NCI-H1417 treated with DMSO at 0.1 percent for 48 hours (cell line): ENCODE results near the gene RHOV.

ENCODE experiments used
- DNase-seq: peaks from one replicate; lab custom pipeline; 2025; lab: John Stamatoyannopoulos, UW

RHOV gene

GRCh38 chr15:40845036-40845435, 29.0 kb downstream of the RHOV start:
- no peak for DNase-seq

DNA sequence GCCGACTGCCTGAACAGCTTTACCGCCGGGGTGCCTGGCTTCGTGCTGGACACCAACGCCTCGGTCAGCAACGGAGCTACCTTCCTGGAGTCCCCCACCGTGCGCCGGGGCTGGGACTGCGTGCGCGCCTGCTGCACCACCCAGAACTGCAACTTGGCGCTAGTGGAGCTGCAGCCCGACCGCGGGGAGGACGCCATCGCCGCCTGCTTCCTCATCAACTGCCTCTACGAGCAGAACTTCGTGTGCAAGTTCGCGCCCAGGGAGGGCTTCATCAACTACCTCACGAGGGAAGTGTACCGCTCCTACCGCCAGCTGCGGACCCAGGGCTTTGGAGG, 29.4 kb downstream of the RHOV start:
- no peak for DNase-seq

- DNase-seq, result no peak
These were observed 29.9 kb downstream of the RHOV start, which contains the start of gene SPINT1 for GRCh38 chr15:40843885-40844695. Gene SPINT1 (plus strand): TSS chr15:40844048. CDS start chr15:40844555, 507 bp downstream.

GRCh38 chr15:40843261-40843884, 30.7 kb downstream of the RHOV start:
- DNase-seq, result no peak

DNA sequence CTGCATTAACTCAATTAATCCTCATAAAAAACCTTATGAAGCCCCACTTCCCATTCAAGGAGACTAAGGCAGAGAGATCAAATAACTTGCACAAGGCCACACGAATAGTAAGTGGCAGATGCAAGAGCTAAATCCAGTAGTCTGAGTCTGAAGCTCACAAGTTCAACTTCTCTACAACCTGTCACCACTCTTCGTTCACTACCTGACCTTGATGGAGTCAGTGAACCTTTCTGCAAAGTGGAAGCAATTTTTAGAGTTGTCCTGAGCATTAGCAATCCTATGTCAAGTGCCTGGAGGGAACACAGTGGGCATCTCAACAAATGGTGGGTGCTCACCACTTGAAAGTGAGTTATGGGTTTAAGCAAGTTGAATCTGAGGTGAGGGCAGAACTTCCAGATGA, 32.3 kb downstream of the RHOV start:
- DNase-seq, result no peak

DNA sequence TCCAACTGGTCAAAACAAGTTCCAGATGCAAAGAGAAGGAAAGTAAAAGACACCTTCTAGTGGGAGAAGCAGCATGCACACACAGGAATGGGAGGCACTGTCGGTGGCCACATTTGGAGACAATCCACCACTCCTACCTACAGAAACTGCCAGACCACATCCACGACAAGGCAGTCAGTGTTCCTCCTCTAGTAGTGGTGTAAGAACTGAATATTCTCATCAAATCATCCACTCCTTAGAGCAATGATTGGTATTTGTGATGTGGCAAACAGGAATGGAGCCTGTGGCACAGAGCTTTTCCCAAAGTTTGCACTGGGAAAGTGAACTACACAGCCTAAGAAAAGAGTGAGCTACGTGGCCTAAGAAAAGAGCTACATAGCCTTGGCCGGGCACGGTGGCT, 35.3 kb downstream of the RHOV start:
- DNase-seq, result no peak

DNA sequence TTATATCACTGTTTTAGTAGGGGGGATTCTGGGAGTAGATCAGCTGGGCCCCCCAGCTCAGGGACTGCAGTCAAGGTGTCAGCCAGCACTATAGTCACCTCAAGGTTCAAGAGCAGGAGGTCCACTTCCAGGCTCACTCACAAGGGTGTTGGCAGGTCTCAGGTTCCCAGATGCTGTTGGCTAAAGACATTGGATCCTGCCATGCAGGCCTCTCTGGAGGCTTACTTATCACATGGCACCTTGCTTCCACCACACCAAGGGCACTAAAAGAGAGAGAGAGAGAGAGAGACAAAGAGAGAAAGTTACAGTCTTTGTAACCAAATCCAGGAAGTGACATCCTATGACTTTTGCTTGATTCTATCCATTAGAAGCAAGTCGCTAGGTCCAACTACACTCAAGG, 38.0 kb downstream of the RHOV start:
- DNase-seq, result no peak

GRCh38 chr15:40832903-40833302, 41.1 kb downstream of the RHOV start:
- no peak for DNase-seq

- no peak for DNase-seq
These were observed 42.2 kb downstream of the RHOV start for GRCh38 chr15:40831861-40832260.

GRCh38 chr15:40830884-40831283, 43.1 kb downstream of the RHOV start:
- peak; percentile 53 for DNase-seq

DNA sequence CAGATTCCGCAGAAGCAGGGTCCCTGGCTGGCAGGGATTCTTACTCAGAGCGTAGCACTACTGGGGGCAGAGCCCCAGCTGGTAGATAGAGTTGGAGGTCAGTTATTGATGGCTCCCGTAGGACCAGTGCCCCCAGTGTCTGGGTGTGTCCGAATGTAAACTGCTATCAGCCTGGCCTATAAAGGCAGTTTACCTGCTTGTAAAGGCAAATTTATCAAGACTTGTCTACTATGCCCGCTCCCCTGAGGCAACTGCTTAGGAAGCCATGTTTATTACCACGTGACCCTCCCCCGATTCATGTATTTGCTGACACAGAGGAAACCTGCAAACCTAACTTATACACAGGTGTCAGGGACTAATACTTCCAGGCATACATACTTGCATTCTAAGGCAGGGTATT, 44.9 kb downstream of the RHOV start:
- no peak for DNase-seq

GRCh38 chr15:40828447-40829036, 45.5 kb downstream of the RHOV start, which contains the start of gene PPP1R14D:
Gene PPP1R14D (minus strand): TSS chr15:40828708. CDS start chr15:40828641, 67 bp downstream.
- DNase-seq, result no peak

DNA sequence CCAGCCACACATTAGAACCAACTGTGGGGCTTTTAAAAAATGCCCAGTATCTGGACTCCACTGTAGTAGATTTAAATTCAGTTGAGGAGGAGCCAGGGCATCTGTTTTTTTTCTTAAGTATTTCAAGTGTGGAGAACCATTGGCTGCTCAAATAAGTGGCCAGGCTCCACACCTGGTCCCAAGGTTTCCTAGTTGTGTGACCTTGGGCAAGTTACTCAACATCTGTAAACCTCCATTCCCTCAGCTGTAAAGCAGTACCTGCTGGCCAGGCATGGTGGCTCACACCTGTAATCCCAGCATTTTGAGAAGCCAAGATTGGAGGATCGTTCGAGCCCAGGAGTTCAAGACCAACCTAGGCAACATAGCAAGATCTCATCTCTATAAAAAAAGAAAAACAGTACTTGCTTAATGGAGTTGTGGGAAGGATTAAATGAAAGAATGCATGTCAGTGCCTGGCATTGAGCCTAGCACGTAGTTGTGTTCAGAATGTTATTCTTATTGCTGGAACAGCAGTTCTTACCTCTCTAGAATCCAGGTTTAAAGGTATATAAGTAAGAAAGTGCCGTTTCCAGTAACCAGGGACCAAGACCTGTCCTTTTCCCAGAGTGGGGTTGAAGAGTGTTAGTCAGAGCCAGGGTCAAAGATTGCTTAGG, 47.5 kb downstream of the RHOV start:
- no peak for DNase-seq

- no peak for DNase-seq
These were observed 48.2 kb downstream of the RHOV start for GRCh38 chr15:40825661-40826422.

GRCh38 chr15:40823572-40824343, 50.3 kb downstream of the RHOV start:
- no peak for DNase-seq
